ENCODE data around the gene XPO1.

Gene XPO1

DNA sequence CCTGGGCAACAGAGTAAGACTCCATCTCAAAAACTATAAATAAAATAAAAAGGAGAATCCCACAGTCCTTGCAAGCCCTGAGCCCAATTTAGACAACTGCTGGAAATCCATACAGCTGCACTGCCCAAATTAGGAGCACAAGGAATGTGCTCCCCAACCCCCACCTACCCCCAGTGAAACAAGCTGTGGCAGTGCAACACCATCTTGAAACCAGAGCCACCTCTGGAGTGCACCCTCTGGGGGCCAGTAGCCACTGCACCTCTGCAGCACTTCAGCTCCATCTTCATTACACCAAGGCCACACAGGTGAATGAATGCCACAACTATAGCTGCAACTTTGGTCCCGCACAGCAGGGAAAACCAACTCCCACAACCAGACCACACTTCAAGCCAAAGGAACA, 104.5 kb downstream of the XPO1 start:
- H3K4me3 ChIP-seq (ENCODE audit: extremely low read depth, insufficient read depth, low read length, poor library complexity, severe bottlenecking): no peak overlapping the region
- peaks cover 5% of the 10 kb centered on the region for H3K36me3 ChIP-seq (ENCODE audit: control insufficient read depth, insufficient read depth, low read length)
- 83 to 100% methylated on average over 1 of the region's 1 CpG for WGBS, 2 experiments (ENCODE audit: insufficient coverage in 2 of 2)
- no peaks in the 10 kb centered on the region for H3K4me1 ChIP-seq (ENCODE audit: control insufficient read depth, insufficient read depth, low read length, poor library complexity, severe bottlenecking)
- no peaks in the 10 kb centered on the region for H3K9me3 ChIP-seq (ENCODE audit: control insufficient read depth, low read length)
- H3K27ac ChIP-seq (ENCODE audit: low read depth, low read length, severe bottlenecking): no peak overlapping the region

DNA sequence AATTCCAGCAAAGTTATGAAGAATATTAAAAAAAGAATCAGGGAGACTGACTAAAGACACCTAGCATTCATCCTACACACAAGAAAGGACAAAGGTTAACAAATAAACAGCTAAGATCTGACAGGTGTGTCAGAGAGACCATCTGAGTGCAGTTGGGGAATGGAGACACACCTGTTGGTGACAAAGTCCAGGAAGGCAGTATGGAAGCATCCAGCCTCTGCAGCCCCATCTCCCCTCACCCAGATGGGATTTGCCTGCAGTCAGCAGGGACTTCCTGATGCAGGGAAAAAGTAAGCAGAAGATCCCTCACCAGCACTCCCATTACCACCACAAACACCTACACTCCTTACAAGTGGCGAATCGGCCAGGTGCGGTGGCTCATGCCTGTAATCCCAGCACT, 105.2 kb downstream of the XPO1 start:
- Histone ChIP-seq H3K27ac (ENCODE audit: low read depth, low read length, severe bottlenecking) (no peak overlapping the region), H3K36me3 (ENCODE audit: control insufficient read depth, insufficient read depth, low read length) (peaks cover 5% of the 10 kb centered on the region), H3K4me1 (ENCODE audit: control insufficient read depth, insufficient read depth, low read length, poor library complexity, severe bottlenecking) (no peaks in the 10 kb centered on the region), H3K9me3 (ENCODE audit: control insufficient read depth, low read length) (no peaks in the 10 kb centered on the region), H3K4me3 (ENCODE audit: extremely low read depth, insufficient read depth, low read length, poor library complexity, severe bottlenecking) (no peak overlapping the region)
- 80 to 100% methylated on average over 2 to 3 of the region's 3 CpGs for WGBS, 2 experiments (ENCODE audit: insufficient coverage in 2 of 2)

- no peak overlapping the region for H3K4me3 ChIP-seq (ENCODE audit: extremely low read depth, insufficient read depth, low read length, poor library complexity, severe bottlenecking)
- peaks cover 5% of the 10 kb centered on the region for H3K36me3 ChIP-seq (ENCODE audit: control insufficient read depth, insufficient read depth, low read length)
- no peaks in the 10 kb centered on the region for H3K9me3 ChIP-seq (ENCODE audit: control insufficient read depth, low read length)
- 94 to 97% methylated on average over 5 of the region's 5 CpGs for WGBS, 2 experiments (ENCODE audit: insufficient coverage in 2 of 2)
- no peak overlapping the region for H3K27ac ChIP-seq (ENCODE audit: low read depth, low read length, severe bottlenecking)
- H3K4me1 ChIP-seq (ENCODE audit: control insufficient read depth, insufficient read depth, low read length, poor library complexity, severe bottlenecking): no peaks in the 10 kb centered on the region
Measured at GRCh38 chr2:61431345-61431744, 106.8 kb downstream of the XPO1 start.

Data from mesodermal cell (in vitro differentiated cells).